Hematopoietic multipotent progenitor cell (in vitro differentiated cells): Measurements from ENCODE around the gene CCDC33. TPM values are rescaled to one million over a fixed set of nuclear protein-coding genes. Genes with fewer than 3 reads are reported as not detected.

Experiments
- DNase-seq, 3 donors: peaks; one replicate each; pipeline ENCODE4 v3.0.0-alpha.2; 2011 to 2015; ENCODE audit warnings: low read depth in 2 of 3, low spot score in 2 of 3
- total RNA-seq: library from RNA; depleted of rRNA; stranded (reverse); fragments of >200 nt; gene quantifications from one replicate; pipeline ENCODE4 v1.2.3, GENCODE V29; 2012

Gene CCDC33
- total RNA-seq = not detected

- peak in 2 of 3 donors; percentile 57 to 83 for DNase-seq
Measured at GRCh38 chr15:74235962-74236361, at the start of gene CCDC33. Gene CCDC33 (plus strand): TSS chr15:74236326. CDS start chr15:74236720, 394 bp downstream.

DNA sequence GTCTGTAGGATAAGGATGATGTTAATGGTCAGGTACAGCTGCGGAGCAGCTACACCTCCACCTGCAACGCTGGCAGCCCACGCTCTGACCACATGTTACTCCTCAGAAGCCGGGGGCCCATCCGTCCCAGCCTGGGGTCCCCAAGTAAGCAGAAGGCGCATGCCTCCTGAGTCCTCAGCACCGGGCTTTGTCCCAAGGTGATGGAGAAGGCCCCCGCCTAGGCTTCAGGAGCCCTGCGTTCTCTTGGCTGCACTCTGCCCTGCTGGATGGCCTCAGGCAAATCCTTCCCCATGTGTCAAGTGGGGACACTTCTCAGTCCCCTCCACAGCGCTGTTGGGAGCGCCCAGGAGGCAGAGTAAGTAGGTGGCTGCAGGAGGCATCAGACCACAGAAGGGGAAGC is 47.9 kb upstream of the CCDC33 start:
- DNase-seq = no peak

GRCh38 chr15:74191798-74192197 is 44.3 kb upstream of the CCDC33 start:
- DNase-seq = no peak

DNA sequence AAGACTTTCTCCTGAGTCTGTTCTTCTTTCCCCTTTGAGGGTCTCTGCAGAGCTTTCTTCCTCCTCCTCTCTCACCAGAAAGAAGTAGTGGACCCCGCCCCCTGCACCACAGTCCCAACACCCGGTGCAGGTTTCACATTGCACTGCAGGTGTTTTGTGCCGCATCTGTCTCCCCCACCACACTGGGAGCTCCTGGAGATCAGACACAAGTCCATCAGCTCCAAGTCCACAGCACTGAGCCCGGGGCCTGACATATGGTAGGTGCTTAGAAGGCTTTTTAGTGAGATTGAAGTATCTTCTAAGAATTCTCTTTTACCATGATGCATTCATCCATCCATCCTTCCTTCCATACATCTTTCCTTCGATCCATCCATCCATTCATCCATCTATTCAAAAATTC is 43.4 kb upstream of the CCDC33 start:
- no peak for DNase-seq

GRCh38 chr15:74193299-74193718 is 42.8 kb upstream of the CCDC33 start:
- no peak for DNase-seq

- DNase-seq = no peak
Measured at GRCh38 chr15:74193905-74194304, 42.2 kb upstream of the CCDC33 start.

DNA sequence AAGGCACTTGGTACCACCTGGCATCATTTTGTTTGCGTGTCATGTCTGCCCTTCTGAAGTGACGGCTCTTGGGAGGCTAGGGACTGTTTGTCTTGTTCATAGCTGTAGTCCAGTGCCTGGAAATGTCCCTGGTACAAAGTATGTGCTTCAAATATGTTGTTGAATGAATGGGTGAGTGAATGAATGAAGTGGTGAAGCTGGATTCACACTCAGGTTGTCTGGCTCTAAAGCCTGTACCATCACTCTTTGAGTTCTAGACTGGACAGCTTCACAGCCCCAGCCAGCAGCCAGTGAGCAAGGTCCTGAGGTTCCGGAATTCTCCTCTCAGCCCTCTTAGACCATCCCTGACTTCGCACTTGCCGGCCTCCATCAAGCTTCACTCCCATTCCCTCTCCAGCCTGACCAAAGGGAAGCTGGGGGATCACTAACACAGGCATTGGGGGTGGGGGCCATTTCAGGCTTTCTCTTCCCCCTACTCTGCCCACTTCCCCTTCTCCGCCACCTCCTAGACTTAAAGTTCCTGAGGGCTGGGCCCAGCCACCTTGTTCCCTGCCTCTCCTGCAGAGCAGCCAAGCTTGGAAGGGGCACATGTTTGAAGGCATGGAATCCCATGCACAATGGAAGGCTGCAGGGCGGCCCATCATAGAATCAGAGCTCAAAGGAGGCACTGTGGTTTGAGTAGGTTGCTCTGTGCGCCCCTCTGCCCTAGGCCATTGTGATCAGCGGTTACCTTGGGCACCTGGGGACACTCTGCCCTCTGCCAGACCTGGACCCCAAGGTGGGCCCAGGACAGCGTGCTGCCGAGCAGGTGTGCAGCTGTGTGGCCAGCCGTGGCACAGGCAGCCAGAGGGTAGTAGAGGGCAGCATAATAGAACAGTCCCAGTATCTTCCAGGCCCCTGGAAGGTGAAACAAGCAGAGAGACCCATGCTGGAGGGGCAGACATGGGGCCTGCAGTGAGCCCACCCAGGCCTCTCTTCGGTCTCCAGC is 41.3 kb upstream of the CCDC33 start:
- no peak for DNase-seq

- no peak for DNase-seq
Measured at GRCh38 chr15:74196175-74196574, 40.0 kb upstream of the CCDC33 start.

DNA sequence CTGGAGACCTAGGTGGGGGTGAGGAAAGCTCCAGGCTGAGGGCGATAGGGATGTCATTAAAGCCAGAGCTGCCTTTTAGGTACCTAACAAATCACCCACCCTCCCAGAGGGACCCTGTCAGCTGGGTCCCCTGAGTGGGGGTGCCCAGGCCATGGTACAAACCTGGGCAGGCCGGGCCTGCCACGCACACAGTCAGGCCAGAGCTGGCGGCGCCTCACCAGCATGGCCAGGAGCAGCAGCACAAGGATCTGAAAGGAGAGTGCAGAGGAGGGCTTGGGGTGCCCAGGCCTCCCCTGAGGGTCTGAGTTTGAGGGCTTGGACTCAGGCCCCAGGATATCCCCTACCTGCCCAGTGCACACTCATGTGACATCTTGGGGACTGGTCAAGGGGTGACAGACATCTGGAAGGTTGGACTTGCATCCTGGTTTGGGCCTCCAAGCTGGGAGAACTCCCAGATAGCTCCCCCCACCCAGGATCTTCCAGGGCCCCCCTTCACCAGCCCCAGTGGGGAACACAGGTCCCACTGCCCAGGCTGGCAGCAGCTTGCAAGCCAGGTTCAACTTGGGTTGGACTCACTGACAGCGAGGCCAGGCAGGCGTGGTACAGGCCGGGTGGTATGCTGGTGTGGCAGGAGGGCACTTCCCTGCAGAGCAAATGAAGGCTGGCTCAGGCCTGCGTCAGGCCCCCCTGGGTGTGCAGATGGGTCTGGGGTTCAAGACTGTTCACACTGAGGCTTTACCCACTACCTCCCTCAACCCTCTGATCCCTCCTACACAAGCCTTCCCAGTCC is 38.8 kb upstream of the CCDC33 start:
- no peak for DNase-seq

DNA sequence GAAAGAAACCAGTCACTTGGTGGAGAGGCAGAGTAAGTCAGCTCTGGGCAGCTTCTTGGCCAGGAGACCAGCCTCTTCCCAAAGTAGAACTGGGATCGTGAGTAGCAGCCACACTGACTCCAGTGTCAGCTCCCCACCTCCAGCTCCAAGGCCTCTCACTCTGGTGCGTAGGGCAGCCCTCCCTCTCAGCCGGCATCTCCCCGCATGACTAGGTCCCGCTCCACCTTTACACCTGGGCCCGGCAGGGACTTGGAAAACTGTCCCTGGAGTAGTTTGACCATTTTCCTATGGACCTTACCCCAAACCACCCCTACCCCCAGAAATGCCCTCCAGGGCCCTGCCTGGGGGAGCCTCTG is 36.9 kb upstream of the CCDC33 start:
- no peak for DNase-seq

DNA sequence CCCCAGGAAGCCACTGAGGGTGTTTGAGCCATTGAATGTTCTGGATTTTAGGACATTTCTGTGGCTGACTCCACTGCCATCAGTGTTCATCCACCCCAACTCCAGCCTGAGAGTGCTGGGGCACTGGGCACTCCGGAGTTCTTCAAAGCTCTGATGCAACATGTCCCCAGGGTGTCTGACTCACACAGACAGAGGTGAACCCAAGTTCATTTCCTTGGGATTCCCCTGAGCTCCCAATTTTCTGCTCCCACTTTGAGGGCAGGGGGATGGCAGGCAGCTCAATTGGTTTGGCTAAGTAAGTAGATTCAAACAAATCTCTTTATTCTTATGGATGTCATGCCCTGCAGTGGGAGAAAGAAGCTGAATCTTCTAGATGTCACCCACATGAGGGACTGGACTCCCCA is 35.7 kb upstream of the CCDC33 start:
- DNase-seq = no peak

- DNase-seq = no peak
Measured at GRCh38 chr15:74200871-74201419, 35.2 kb upstream of the CCDC33 start.

GRCh38 chr15:74201710-74202420 is 34.3 kb upstream of the CCDC33 start:
- no peak for DNase-seq

- DNase-seq = no peak
Measured at GRCh38 chr15:74202452-74203401, 33.4 kb upstream of the CCDC33 start, which contains the start of gene STRA6. Gene STRA6 (minus strand): TSS chr15:74202787. CDS start chr15:74202267, 520 bp downstream.

DNA sequence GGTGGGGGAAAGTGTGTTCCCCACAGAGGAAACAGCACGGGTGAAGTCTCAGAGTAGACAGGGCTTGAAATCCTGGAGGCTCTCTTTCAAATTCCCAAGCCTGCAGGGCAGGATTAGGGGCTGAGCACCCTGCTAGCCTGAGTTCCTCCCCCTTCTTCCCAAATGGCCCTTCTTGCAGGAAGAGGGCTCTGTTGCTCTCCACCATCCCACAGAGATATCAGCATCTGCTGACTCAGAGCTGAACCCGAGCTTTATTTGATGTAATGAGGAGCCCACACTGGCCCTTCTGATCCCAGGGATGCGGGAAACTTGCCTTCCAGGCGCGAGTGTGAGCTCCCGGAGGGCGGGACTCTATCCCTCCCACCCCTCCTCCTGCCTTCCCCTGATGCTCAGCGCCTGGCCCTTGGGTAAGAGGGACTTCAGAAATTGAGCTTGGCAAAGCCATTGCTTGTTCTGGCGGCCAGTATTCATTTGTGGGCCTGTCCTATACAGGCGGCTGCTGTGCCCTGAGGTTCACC is 32.2 kb upstream of the CCDC33 start:
- no peak for DNase-seq

DNA sequence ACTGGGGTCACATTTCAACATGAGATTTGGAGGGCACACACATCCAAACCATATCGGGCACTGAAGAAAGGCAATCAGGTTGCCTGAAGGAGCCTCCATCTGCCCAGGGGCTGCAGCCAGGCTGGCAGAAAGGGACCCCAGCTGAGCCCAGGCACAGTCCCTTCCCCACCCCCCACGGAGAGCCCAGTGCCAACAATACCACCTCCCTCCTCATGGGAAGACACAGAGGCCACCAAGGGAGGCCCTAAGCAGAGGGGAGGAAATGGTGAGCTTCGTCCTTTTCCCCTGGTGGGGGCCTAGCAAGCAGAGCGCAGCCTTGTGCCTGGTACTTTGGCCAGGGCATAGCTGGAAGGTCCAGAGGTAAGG is 30.6 kb upstream of the CCDC33 start:
- DNase-seq = no peak

- no peak for DNase-seq
Measured at GRCh38 chr15:74206801-74207281, 29.3 kb upstream of the CCDC33 start.

DNA sequence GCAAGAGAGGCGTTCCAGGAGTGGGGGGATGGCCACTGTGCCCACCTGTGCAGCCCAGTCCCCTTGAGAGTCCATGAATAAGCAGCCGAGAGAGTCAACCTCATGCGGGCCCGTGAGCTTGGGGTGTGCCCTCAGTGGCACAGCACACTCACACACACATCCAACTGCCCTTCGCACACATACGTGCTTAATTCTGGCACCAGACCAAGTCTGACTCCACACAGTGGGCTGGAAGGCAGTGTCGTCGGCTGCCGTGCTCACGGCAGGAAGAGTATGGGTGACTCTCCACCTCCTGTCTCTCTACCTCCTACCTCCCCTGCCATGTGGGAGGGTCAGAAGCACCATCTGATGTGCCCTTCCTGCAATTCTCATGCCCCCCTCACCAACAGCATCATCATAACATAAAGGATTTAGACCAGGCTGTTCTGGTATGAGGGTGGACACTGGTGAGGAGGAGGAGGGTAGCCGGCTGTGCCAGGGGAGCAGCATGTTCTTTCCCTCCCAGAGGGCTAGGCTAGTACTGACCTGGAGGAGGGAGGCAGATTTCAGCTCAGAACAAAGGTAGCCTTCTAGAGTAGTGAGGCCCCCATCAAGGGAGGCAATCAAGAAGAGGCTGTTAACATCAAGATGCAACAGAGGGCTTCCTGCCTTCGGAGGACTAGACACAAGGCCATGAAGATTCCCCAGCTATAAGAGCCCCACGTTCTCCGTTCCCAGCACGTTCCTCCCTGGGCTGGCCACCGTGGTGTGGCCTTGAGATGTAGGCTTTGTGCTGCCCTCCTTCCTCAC is 28.3 kb upstream of the CCDC33 start:
- DNase-seq = no peak
